Stimulated activated CD8-positive, alpha-beta memory T cell treated with anti-CD3 and anti-CD28 coated beads, Interleukin-4, amount 100 ng/mL, for 24 hours (primary cell): ENCODE results near the gene NEK5.
A peak's percentile ranks its signal among the peaks of the same experiment; 100 is the strongest.
"Not testable (repeated sequence)": the region's sequence is repeated elsewhere in the genome, so short reads cannot be mapped to it uniquely, and the experiment has no call there.

Experiments used
- DNase-seq: peaks from one replicate; pipeline ENCODE4 v3.0.0-alpha.2; 2020; ENCODE audit warnings: low read depth

NEK5 gene, protein sequence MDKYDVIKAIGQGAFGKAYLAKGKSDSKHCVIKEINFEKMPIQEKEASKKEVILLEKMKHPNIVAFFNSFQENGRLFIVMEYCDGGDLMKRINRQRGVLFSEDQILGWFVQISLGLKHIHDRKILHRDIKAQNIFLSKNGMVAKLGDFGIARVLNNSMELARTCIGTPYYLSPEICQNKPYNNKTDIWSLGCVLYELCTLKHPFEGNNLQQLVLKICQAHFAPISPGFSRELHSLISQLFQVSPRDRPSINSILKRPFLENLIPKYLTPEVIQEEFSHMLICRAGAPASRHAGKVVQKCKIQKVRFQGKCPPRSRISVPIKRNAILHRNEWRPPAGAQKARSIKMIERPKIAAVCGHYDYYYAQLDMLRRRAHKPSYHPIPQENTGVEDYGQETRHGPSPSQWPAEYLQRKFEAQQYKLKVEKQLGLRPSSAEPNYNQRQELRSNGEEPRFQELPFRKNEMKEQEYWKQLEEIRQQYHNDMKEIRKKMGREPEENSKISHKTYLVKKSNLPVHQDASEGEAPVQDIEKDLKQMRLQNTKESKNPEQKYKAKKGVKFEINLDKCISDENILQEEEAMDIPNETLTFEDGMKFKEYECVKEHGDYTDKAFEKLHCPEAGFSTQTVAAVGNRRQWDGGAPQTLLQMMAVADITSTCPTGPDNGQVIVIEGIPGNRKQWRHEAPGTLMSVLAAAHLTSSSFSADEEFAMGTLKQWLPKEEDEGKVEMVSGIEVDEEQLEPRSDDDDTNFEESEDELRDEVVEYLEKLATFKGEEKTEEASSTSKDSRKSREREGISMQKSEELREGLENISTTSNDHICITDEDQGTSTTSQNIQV

DNA sequence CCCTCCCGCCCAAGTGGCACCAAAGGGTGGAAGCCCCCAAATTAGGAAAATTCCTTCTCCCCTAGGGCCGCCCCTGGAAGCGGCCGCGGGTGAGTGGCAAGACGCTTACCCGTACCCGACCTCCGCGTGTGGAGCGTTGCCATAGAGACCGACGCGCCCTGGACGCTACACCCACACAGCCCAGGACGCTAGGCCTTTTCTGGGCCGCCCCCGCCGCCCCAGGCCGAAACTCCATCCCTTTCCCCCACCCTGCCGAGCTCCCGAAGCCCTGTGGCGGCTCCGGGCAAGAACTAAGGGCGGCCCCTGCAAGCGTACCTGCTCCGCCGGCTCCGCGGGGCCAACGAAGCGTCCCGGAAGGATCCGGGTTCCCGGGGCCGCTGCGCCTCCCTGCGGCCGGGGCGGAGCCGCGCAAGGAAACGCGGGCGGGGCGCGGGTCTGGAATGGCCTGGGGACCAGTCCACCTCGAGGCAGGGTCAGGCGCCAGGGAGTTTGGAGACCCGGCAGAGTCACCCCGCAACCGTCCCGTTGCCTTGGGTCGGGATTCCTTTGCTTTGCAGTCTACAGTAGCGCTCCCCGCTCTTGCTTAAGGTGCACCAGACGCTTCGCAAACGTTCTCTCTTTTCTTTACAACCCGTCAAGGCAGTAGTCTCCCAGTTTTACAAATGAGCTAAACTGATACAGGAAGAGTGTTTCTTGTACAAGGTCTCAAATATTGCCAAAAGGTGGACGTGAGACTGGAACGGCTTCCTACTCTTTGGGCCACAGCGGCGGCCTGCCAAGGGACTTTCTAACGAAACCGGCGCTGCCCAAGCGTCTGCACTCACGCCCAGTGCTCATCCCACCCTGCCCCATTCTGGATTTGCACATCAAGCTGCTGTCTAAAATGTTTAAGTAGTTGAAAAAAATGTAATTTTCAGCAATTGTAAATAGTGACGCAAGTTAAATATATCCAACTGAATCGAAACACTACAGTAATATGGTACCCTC lies at the start of gene NEK5:
Gene NEK5, minus strand, starts transcription at position 360 of the 987 bp plus-strand sequence. CDS start 1,591 bp downstream, outside the sequence.
- DNase-seq = peak; percentile 35

DNA sequence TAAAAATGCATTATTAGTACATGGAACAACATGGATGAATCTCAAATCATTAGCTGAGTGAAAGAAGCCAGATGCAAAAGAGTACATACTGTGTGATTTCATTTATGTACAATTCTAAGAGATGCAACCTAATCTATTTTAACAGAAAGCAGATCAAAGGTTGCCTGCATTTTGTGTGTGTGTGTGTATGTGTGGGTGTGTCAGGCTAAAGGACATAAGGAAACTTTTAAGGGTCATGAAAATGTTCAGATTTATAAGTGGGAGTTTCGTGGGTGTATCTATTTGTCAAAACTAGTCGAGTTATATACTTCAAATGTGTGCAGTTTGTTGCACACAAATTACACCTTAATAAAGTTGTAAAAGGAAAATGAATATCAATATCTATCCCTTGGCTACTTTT lies 48.4 kb upstream of the NEK5 start:
- no peak for DNase-seq

DNA sequence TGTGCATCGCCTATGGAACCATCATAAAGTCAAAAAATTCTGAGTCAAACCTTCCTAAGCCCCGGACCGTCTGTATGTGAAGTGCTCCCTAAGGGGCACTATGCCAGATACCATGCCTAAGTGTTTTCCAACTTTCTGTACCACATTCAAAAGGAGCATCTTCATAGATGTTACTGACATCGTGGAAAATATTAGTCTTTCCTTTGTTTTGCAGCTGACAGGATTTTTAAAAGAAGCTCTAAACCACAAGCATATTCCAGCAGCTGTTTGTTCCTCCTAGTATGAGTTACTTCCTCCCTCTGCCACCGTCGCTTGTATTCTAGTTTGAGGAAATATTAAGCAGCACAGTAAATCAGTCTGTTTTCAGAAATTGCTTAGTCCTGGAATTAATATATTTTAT lies 45.1 kb upstream of the NEK5 start:
- DNase-seq = not testable (repeated sequence)

DNA sequence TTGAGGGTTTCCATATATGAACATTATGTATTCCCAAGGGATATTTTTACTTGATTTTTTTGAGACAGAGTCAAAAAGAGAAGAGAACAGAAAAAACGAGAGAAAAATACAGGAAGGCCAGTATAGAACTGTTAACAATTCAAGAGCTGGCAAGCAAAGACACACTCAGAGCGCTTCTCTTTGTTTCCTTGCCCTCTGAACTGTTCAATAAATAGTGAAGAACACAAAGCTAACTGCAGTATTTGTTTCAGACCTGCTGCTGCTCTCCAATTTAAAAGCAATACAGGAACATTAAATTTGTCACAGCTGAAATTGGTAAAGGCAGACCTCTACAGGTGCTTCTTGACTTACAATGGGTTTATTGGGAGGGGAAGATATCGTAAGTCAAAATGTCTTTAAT lies 44.5 kb upstream of the NEK5 start:
- no peak for DNase-seq

DNA sequence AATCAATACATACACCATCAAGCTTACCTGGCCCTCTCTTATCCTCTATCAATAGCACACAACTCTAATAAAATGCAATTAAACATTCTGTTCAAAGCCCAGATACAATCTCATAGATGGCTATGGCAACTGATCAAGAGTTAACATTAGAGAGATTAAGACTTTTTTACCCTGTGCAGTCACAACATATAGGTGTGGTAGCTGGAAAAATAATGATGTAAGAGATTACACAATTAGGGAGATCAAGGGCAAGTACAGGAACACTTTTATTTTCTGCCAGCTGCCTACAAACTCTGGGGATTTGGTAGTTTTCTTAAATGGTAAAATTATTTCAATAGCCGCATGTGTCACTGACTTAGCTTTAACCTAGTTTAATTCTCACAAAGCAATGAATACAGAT lies 42.8 kb upstream of the NEK5 start:
- not testable (repeated sequence) for DNase-seq

DNA sequence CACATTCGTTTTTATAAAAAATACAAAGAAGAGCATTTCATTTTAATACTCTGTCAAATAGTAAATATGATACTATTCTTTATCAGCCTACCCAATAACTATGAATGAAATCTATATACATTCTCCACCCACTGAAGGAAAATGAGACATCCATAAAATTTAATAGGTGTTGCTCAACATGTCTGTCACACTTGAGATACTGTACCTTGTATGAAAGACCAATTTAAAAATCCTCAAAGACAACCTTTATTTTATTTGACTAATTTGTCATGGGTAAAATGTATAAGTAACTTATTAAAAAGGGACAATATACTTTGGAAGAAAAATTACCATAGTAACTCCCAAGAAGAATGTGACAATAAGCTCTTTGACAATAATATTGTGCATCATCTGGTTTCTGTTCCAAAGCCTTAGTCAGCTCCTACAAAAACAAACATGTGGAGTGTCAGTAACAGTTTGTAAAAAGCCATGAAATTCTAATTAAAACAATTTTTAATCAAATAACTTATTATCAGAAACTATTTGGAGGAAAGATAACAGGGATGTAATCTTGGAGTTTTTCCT lies 42.0 kb upstream of the NEK5 start:
- DNase-seq = not testable (repeated sequence)

DNA sequence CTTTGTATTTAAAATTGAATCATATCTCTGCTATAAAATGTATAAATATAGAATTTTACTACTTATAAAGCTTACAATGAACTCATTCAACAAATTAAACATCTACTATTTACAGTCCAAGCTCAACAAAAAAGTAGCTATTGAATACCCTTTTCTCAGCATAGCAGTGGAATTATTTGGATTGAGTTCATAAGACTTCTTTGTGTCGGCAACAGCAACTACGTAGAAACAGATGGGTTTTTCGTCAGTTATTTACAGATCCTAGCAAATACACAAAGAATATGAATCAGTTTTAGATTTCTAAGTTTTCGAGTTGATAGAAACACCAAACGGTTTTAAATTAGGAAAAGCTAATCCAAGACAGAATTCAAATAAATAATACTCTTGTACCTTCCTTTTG lies 41.0 kb upstream of the NEK5 start:
- DNase-seq = no peak

DNA sequence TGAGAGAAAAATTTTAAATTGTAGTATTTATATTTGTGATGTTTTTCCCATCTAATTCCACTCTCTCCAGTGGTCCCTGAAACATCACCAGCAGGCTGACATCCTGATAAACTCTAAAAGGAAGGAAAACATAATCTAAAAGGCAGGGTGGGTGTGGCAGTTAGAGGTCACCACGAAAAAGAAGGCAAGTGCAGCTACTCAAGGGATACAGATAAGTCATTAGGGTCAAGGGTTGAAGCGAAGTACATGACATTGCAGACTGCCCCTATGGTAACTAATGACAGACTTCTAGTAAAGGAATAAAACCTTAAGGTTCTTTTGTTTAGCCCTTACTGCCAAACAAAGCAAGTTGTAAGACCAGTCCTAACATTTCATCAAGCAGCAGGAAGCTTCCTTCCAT lies 36.5 kb upstream of the NEK5 start:
- no peak for DNase-seq

DNA sequence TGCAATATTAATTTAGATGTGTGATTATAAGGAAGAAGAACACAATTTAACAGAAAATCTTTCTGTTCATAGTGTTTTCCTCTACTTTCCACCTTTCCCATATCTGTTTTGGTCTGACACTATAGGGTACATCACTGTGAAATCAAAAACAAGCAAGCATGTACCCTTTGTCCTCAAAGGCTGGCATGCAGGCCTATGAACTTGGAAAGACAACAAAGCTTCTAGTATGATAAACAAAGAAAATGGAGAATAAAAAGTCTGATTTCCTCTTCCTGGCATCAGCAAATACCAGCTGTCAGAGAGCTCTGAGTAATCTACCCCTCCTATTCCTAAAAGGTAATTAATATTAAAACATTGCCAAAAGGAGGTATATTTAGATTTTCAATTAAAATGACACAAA lies 36.1 kb upstream of the NEK5 start:
- DNase-seq = no peak

DNA sequence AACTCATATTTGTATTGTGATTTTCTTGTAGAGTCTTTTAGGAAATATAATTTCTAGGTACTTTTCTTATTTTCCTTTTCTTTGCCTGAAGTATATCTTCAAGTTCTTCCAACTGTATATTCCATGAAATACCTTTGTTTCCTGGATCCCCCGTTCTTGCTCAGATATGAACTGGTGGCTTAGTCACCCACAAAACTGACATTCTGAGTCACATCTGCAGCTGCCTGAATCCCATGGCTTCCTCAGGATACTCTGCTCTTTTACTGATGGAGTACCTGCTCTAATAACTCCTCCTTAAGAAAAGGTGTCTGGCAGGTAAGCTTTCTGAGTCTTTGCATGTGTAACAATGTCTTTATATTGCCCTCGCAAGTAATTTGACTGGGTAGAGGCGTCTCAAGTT lies 35.0 kb upstream of the NEK5 start:
- not testable (repeated sequence) for DNase-seq

DNA sequence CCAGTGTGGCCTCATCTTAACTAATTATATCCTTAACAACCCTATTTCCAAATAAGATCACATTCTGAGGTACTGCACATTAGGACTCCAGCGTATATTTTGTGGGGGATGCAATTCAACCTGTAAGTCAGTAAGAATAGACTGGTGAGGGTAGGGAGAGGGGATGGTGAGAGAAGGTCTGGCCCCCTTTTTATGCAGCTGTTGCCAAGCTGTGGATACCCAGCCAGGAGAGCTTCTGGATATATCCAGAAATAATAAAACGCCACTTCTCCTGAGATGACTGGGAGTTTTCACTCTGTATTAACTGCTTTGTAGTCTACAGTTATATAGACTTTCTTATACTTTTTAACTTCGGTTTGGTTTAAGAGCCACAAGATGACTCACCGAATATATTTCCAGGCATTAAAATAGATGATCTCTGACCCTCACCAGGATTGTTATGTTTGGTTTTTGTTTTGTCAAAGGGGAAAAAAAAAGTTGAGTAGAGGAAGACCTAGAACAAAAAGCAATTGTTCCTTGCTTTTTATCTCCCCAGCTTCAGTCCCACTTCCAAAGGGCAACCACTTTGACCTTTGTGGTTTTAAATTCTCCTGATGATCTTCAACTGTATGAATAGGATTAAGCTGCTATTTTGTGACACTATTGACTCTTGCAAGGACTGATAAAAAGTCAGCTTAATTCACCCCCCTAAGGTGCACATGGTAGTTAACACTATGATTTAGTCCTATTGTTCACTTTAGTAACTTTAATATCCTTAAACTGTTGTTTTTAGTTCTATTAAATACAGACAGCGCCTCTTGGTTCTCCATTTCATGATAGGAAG lies 33.6 kb upstream of the NEK5 start:
- no peak for DNase-seq

DNA sequence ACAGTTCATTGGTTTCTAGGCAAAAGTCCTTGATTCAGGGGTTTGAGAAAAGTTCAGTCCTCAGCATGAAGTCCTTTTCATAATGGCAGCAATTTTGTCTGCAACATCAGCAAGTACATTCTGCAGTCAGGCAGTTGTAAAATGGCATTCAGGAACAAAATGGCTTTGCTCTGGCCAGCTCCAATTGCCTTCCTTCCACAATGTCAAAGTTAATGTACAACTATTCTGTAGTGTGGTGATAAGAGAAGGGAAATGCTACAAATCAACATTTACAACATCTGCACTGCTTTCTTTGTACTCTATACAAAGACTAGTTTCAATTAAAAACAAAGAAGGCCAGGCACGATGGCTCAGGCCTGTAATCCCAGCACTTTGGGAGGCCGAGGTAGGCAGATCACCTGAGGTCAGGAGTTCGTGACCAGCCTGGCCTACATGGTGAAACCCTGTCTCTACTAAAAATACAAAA lies 32.3 kb upstream of the NEK5 start:
- no peak for DNase-seq

DNA sequence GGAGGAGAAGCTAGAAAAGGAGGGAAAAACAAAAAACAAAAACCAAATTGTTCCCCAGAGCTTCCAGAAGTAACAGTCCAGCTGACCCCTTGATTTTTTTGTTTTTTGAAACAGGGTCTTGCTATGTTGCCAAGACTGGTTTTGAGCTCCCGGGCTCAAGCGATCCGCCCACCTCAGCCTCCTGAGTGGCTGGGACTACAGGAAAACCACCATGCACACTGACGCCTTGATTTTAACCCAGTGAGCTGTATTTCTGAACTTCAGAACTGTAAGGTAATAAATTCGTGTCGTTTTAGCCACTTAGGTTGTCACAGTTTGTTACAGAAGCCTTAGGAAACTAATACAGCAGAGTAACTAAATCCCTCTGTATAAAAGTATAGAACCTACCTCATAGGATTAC lies 31.6 kb upstream of the NEK5 start:
- no peak for DNase-seq

DNA sequence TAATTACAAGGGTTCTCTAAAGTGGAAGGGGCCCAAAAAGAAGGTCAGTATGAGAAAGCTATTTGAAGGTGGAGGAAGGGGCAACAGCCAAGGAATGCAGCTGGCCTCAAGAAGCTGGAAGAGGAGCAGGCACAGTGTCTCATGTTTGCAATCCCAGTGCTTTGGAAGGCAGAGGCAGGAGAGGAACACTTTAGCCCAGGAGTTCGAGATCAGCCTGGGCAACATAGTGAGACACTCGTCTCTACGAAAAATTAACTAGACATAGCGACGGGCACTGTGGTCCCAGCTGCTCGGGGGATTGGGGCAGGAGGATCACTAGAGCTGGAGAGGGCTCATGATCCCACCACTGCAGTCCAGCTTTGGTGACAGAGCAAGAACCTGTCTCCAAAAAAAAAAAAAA lies 31.2 kb upstream of the NEK5 start:
- DNase-seq = no peak

DNA sequence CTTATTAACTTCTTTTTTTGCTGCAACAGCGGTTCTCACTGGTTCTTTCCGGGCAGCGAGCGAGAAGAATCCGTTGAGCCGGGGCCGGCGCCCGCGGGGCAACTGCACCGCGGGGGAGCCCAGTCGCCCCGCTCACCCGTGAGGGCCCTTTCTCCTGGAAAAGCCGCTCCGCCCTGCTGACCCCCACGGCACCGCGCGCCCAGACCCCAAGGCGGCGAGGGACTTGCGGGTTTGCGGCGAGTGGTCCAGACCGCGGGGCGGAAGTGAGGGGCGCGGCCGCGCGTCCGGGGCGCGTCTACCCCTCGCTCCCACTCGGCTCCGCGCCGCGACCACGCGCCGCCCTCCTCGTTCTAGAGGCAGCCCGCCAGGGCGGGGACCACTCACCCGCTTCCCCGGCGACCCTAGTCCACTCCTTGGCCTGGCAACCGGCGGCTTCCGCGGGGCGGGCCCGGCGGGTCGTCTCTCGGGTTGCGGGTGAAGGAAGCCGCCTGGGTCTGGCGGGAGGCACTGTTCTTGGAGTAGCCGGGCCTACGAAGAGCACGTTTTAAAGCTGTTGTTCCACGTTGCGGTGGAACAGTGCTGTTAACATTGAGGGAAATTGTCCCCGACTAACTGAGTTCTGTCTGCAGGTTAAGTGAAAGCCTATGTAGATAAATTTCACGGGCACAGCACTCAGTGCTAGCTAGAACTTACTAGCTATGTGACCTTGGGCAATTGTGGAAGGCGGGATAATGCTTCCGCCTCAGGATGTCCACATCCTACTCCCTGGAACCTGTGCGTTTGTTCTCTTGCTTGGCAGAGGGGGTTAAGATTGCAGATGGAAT lies 30.5 kb upstream of the NEK5 start, which contains the start of gene NEK3:
Gene NEK3, minus strand, starts transcription at position 439 of the 824 bp plus-strand sequence. CDS start 3,406 bp downstream, outside the sequence.
- DNase-seq = peak; percentile 36

DNA sequence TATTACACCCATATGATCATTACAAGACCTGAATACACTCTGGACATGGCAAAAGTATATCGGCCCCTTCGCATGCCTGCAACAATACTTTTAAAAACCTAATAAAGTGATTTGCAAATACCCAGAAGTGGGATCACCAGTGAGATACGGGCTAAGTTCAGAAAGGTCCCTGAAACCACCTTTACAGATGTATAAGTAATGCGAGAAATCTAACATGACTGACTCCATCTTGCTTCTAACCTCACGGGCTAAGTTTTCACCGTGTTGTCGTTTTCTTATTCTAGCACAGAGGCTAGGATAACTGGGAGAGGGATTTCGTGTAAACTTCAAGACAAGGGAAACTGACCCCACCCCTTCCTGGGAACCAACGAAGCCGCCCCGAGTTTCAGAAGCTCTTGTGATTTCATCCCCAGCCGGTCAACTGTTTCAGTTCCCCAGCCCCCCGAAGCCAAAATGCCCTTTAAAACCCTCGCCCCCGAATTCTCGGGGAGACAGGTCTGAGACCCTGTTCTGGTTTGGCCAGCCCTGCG lies 29.8 kb upstream of the NEK5 start:
- DNase-seq = no peak

DNA sequence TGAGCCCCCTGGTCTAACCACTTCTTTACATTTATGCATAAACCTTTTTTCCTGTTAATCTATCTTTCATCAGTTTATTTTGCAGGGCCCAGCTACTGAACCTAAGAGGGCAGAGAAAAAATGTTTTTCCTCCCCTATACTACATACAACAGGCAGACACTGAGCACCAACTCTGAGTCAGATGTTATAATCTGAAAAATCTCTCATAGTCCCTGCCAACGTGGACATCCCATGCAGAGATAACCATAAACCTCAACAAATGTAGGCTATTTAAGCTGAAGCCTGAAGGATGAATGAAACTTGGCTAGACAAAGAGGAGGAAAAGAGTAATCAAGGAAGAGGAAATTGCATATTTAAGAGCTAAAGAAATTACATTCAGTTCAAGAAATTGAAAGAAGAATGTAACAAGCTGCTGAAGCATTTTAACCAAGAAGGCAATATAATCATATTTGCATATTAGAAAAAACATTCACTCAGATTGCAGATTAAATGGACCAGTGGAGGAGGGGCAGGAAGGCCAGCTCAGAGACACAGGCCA lies 27.9 kb upstream of the NEK5 start:
- no peak for DNase-seq

DNA sequence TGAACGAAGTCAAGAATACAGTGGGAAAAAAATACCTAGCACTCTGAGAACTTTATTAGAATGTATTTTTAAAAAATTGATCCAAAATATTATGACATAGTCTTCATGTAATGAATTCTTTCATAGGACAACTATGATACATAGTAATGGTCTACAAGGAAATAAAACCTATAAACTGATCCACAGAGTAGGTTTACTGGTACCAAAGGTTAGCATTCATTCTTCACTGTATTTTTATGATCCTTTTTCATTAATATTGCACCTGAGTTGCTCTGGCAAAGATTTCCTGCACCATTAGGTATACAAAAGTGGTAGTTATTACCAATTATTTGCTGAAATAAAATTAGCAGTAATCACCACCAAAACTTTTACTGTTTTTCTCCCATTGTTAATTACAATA lies 26.3 kb upstream of the NEK5 start:
- no peak for DNase-seq

DNA sequence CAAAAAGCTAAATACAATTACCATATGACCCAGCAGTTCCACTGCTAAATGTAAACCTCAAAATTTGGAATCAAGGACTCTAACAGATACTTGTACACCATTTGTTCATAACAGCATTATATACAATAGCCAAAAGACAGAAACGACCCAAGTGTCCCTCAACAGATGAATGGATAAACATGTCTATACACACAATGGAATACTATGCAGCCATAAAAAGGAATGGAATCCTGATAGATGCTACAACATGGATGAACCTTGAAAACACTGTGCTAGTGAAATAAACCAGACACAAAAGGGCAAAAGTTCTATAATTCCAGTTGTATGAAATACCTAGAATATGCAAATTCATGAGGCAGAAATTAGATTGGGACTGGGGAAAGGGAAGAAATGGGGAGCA lies 18.4 kb upstream of the NEK5 start:
- DNase-seq = no peak
